Activated CD4-positive, alpha-beta T cell treated with anti-CD3 and anti-CD28 coated beads, Interleukin-2, Interleukin-6, amounts not matched to agents 100 ng/mL and 50 ng/mL, durations not matched to agents 16 hours and 8 hours (primary cell): ENCODE measurements around the gene EFCAB9.
"Not testable (repeated sequence)": the region's sequence is repeated elsewhere in the genome, so short reads cannot be mapped to it uniquely, and the experiment has no call there.

ENCODE experiments used
- DNase-seq: peaks from one replicate; pipeline ENCODE4 v3.0.0-alpha.2; 2020

The EFCAB9 gene

GRCh38 chr5:172193872-172194271 is at the start of gene EFCAB9:
Gene EFCAB9, plus strand, starts transcription at chr5:172194172. Its CDS starts 1 bp downstream, at chr5:172194173.
- DNase-seq, result no peak

GRCh38 chr5:172144291-172144815 is 49.6 kb upstream of the EFCAB9 start:
- no peak for DNase-seq

- DNase-seq, result no peak
Measured at GRCh38 chr5:172144931-172145869, 48.8 kb upstream of the EFCAB9 start.

GRCh38 chr5:172145870-172146747 is 47.9 kb upstream of the EFCAB9 start:
- DNase-seq, result no peak

GRCh38 chr5:172146748-172147092 is 47.3 kb upstream of the EFCAB9 start:
- no peak for DNase-seq

- DNase-seq, result no peak
Measured at GRCh38 chr5:172147857-172148256, 46.1 kb upstream of the EFCAB9 start.

GRCh38 chr5:172148381-172148780 is 45.6 kb upstream of the EFCAB9 start:
- no peak for DNase-seq

- no peak for DNase-seq
Measured at GRCh38 chr5:172149073-172149472, 44.9 kb upstream of the EFCAB9 start.

GRCh38 chr5:172149481-172149880 is 44.5 kb upstream of the EFCAB9 start:
- DNase-seq, result not testable (repeated sequence)

- peak; percentile 29 for DNase-seq
Measured at GRCh38 chr5:172150514-172151425, 43.2 kb upstream of the EFCAB9 start.

GRCh38 chr5:172151661-172152210 is 42.2 kb upstream of the EFCAB9 start:
- DNase-seq, result no peak

GRCh38 chr5:172153695-172154094 is 40.3 kb upstream of the EFCAB9 start:
- no peak for DNase-seq

- DNase-seq, result not testable (repeated sequence)
Measured at GRCh38 chr5:172155101-172155500, 38.9 kb upstream of the EFCAB9 start.

- no peak for DNase-seq
Measured at GRCh38 chr5:172156541-172156994, 37.4 kb upstream of the EFCAB9 start.

GRCh38 chr5:172159016-172159415 is 35.0 kb upstream of the EFCAB9 start:
- DNase-seq, result no peak

GRCh38 chr5:172160506-172160905 is 33.5 kb upstream of the EFCAB9 start:
- no peak for DNase-seq

- DNase-seq, result no peak
Measured at GRCh38 chr5:172162323-172162986, 31.5 kb upstream of the EFCAB9 start.

- no peak for DNase-seq
Measured at GRCh38 chr5:172162987-172163343, 31.0 kb upstream of the EFCAB9 start.

- DNase-seq, result no peak
Measured at GRCh38 chr5:172163346-172163745, 30.6 kb upstream of the EFCAB9 start.

GRCh38 chr5:172164769-172165212 is 29.2 kb upstream of the EFCAB9 start:
- no peak for DNase-seq

- no peak for DNase-seq
Measured at GRCh38 chr5:172165465-172165864, 28.5 kb upstream of the EFCAB9 start.
